ENCODE measurements around the gene CREG2.
A peak's percentile ranks its signal among the peaks of the same experiment; 100 is the strongest.

Gene CREG2

DNA sequence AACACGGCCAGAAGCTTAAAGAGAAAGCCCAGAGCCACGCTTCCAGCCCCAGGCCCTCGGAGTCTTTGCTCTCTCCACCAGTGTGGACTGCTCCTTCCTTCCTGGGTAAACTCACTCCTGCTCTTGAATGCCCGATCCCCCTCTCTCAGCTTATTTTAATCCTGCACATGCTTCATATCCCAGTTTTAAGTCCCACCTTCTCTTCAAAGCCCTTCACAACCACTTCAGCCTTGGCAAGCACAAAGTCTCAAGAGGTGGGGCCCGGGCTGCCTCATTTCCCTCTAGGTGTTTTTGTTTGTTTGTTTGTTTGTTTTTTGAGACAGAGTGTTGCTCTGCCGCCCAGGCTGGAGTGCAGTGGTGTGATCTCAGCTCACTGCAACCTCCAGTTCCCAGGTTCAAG is 21.6 kb upstream of the CREG2 start:
- DNase-seq: no peak

GRCh38 chr2:101405351-101405899 is 18.1 kb upstream of the CREG2 start:
- DNase-seq: no peak

DNA sequence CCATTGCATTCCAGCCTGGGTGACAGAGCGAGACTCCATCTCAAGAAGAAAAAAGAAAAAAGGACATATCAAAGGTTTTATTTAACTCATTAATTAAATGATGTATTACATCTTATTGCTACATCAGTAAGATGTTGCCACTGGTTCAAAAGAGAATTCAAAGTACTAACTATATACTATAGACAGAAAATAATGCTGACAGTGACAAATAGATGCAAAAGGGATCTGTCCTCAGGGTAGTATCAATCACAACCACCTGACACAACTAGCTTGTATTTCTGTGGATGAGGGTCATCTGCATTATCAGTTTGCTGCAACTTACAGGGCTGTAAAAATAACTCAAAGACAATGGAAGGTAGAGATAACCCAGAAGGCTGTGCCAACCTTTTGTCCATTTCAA is 16.4 kb upstream of the CREG2 start:
- DNase-seq: no peak

GRCh38 chr2:101402630-101403029 is 15.3 kb upstream of the CREG2 start:
- DNase-seq: no peak

- no peak for DNase-seq
Observed at GRCh38 chr2:101401906-101402305, 14.6 kb upstream of the CREG2 start.

GRCh38 chr2:101401326-101401665 is 14.0 kb upstream of the CREG2 start:
- no peak for DNase-seq

DNA sequence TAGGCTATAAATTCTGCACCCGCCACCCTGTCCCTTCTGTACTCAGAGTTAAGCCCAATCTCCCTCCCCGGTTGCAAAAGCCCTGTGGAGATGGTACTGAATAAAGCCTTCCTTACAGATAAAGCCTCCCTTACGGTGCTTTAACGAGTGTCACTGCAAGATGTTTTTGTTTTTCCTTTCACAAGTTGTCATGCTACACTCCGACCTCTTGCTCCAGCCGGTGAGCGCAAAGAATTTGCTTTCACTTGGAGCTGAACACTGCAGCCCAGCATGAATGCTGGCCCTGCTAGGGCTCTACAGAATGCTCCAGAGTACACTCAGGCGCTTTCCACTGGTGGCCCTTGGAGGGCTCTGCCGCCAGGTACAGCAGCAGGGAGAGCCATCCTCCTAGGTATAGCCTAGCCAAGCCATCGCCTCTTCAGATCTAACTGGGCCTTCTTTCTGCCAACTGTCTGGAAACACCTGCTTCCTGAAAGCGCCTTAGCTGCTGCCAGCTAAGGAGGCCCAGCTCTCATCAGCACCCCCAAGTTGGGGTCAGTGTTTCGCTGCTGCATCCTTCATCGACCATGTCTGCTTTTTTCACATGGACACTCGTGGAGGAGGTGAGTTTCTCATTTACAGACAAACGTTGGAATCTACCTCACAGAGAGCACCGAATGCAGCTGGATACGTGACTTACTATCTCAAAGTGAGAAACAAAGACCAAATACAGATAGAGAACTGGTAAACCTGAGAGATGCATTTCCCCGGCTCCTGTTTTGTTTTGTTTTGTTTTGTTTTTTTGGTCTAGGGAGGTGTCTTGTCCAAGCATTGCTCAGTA is 13.4 kb upstream of the CREG2 start:
- DNase-seq: no peak

- no peak for DNase-seq
Observed at GRCh38 chr2:101400048-101400447, 12.7 kb upstream of the CREG2 start.

- DNase-seq: no peak
Observed at GRCh38 chr2:101399021-101399799, 11.9 kb upstream of the CREG2 start.

- peak; percentile 88 for DNase-seq
Observed at GRCh38 chr2:101398116-101398821, 11.0 kb upstream of the CREG2 start.

GRCh38 chr2:101396316-101396717 is 9.0 kb upstream of the CREG2 start:
- DNase-seq: peak; percentile 95

DNA sequence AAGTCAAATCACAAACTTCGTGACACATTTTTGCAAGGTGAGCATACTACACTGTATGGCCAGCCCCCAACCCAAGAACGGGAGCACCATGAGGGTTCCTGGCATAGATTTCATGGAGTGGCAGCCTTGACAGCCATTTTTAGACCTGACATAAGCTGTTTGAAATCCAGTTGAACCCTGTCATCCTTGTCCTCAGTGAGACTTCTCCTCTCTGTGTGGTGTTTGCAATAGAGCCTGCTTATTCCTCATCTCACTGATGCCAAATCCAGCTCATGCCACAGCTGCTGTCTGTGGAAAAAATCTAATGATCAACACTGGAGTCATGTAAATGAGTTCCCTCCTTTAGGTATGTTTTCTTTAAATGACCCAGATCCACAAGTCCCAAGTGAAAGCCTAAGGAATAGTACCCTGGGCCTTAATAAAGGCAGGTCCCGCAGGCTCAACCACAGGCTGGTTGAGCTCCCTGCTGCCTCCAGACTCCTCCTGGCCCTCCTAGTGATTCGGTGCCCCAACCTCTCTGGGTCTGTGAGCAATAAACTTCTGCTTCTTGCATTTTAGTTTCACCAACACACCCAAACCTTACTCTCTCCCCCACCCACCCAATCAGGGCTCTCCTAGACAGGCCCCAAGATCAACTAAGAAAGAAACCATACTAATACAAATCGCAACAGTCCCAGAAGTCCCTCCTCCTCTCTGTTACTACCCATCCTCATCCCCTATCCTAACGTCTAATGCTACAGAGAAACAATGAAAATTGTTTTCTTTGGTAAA is 8.4 kb upstream of the CREG2 start:
- DNase-seq: peak; percentile 56

GRCh38 chr2:101388232-101388631 is 929 bp upstream of the CREG2 start:
- DNase-seq: peak; percentile 41

- no peak for DNase-seq
Observed at GRCh38 chr2:101386599-101387150, 628 bp downstream of the CREG2 start.

DNA sequence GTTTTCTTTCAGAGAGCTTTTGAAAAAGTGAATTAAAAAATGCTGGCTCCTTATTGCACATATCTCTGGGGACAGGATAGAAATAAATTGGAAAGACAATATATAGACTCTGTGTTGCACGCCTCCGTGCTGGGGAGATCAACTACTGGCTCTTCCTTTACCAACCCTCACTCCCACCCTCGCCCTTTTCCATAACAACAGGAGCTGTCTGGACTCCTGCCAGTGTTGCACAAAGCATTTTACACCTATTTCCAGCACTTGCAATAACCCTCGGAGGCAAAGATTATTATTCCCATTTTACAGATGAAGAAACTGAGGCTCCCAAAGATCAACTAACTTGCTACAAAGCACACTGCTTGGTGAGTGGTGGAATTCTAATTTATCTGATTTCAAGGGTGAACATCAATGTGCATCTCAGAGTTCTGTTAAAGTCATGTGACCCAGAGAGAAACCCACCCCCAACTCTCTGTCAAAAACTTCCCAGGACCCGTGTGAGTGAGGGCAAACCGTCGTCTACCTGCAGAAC is 4.2 kb downstream of the CREG2 start:
- no peak for DNase-seq

GRCh38 chr2:101382442-101382841 is 4.9 kb downstream of the CREG2 start:
- no peak for DNase-seq

GRCh38 chr2:101380376-101380775 is 6.9 kb downstream of the CREG2 start:
- DNase-seq: peak; percentile 42

DNA sequence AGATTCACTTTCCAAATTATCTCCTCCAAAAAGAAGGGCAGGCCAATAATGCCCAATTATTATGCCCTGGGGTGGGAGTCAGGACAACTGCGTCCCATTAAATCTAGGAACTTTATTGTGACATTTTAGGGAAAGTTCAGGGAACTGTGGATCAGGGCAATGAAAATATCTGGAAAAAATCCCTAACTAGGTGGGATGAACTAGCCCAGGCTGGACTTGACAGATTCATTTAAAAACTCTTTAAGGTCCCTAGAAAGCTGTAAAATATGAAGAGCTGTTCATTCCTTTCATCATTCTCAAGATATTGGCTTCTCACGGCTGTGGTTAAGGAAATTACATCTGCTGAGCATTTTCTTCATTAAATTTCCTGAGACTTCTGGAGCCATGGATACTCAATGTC is 8.2 kb downstream of the CREG2 start:
- no peak for DNase-seq

DNA sequence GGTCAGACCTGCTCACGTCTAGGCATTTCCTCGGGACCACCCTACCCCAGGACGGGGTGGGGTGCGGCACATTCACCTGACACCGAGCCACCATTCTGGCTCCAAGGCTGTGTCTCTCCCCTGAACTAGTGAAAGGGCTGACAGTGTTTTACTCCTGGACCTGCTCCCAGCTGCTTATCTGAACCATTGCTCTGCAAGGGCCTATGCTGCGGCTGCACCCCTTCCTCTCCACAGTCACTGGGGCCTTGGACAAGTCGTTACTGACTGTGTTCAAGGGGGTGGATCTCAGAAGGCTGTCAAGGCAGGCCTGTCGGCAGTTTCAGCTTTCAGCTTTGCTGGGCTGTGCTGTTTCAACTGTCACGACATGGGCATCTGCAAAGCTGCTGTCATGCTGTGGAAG is 11.7 kb downstream of the CREG2 start:
- no peak for DNase-seq

- DNase-seq: no peak
Observed at GRCh38 chr2:101374821-101375561, 12.3 kb downstream of the CREG2 start.

DNA sequence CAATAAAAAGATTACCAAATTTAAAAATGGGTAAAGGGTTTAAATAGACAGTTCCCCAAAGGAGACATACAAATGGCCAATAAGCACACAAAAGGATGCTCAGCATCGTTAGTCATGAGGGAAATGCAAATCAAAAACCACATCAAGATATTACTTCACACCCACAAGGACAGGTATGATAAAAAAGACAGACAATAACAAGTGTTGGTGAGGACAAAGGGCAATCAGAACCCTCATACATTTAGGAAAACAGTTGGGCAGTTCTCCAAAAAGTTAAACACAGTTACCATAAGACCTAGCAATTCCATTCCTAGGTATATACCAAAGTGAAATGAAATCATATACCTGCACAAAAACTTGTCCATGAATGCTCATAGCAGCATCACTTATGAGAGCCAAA is 14.5 kb downstream of the CREG2 start:
- no peak for DNase-seq

All from fibroblast of skin of scalp (primary cell).